ENCODE measurements around the gene PTCD2. TPM values are rescaled to one million over a fixed set of nuclear protein-coding genes. Genes with fewer than 3 reads are reported as not detected.
"Not testable (repeated sequence)": the region's sequence is repeated elsewhere in the genome, so short reads cannot be mapped to it uniquely, and the experiment has no call there.

PTCD2 gene
- total and polyA plus RNA-seq, 2 donors from 2014 or later: 7.2 to 9.8 TPM

DNA sequence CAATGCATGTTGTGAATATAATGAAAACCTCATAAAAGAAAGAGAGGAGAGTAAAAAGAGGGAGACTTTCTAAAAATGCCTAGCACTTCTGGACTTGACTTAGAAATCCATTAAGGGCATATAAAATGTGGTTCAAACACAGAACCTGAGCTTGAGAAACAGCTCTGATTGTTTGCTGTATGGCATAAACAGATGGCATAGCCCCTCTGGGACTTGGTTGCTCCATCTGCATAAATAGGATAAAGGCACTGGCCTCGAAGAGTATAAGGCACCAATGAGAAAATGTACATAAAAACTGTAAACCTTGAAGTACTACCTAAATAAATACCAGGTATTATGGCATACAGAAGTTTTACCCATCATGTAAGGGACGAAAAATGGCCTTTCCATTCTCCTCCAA, 23.9 kb upstream of the PTCD2 start:
- DNase-seq: no peak
- Histone ChIP-seq H3K9me3 (ENCODE audit: control insufficient read depth in 2 of 3, insufficient read depth in 1 of 3, low read length in 3 of 3) (no peaks in the 10 kb centered on the region), H3K9ac (ENCODE audit: low read length in 3 of 3) (no peak overlapping the region), H3K36me3 (ENCODE audit: control insufficient read depth in 2 of 3, insufficient read depth in 3 of 3, low read length in 3 of 3) (peaks cover 0 to 12% (median 8%) of the 10 kb centered on the region in 3 donors), H3K27ac (ENCODE audit: low read depth in 2 of 2, low read length in 2 of 2) (no peak overlapping the region), H3K27me3 (ENCODE audit: control insufficient read depth, insufficient read depth, low read length) (no peaks in the 10 kb centered on the region), H3K4me3 (ENCODE audit: low read length in 3 of 3) (no peak overlapping the region), H3K4me1 (ENCODE audit: control insufficient read depth in 2 of 3, insufficient read depth in 2 of 3, low read depth in 1 of 3, low read length in 3 of 3) (no peaks in the 10 kb centered on the region)
- TF ChIP-seq, protein P1, sequence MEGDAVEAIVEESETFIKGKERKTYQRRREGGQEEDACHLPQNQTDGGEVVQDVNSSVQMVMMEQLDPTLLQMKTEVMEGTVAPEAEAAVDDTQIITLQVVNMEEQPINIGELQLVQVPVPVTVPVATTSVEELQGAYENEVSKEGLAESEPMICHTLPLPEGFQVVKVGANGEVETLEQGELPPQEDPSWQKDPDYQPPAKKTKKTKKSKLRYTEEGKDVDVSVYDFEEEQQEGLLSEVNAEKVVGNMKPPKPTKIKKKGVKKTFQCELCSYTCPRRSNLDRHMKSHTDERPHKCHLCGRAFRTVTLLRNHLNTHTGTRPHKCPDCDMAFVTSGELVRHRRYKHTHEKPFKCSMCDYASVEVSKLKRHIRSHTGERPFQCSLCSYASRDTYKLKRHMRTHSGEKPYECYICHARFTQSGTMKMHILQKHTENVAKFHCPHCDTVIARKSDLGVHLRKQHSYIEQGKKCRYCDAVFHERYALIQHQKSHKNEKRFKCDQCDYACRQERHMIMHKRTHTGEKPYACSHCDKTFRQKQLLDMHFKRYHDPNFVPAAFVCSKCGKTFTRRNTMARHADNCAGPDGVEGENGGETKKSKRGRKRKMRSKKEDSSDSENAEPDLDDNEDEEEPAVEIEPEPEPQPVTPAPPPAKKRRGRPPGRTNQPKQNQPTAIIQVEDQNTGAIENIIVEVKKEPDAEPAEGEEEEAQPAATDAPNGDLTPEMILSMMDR (IDR thresholded peaks at IDR 0.05; ENCODE audit: borderline replicate concordance, extremely low read depth, insufficient read depth): no peak
- no peak for FAIRE-seq
- intact Hi-C loops (cut with DNase I): no loop called here

- H3K4me3 ChIP-seq (ENCODE audit: low read length in 3 of 3); H3K27ac ChIP-seq (ENCODE audit: low read depth in 2 of 2, low read length in 2 of 2); H3K9ac ChIP-seq (ENCODE audit: low read length in 3 of 3); intact Hi-C loops (cut with DNase I); H3K9me3 ChIP-seq (ENCODE audit: control insufficient read depth in 2 of 3, insufficient read depth in 1 of 3, low read length in 3 of 3); H3K27me3 ChIP-seq (ENCODE audit: control insufficient read depth, insufficient read depth, low read length); H3K4me1 ChIP-seq (ENCODE audit: control insufficient read depth in 2 of 3, insufficient read depth in 2 of 3, low read depth in 1 of 3, low read length in 3 of 3); FAIRE-seq; DNase-seq: not testable (repeated sequence)
- H3K36me3 ChIP-seq (ENCODE audit: control insufficient read depth in 2 of 3, insufficient read depth in 3 of 3, low read length in 3 of 3): peaks cover 0 to 12% (median 8%) of the 10 kb centered on the region in 3 donors
Observed at GRCh38 chr5:72298136-72298535, 22.0 kb upstream of the PTCD2 start.

GRCh38 chr5:72298711-72299110, 21.5 kb upstream of the PTCD2 start:
- Histone ChIP-seq H3K27me3 (ENCODE audit: control insufficient read depth, insufficient read depth, low read length) (no peaks in the 10 kb centered on the region), H3K4me1 (ENCODE audit: control insufficient read depth in 2 of 3, insufficient read depth in 2 of 3, low read depth in 1 of 3, low read length in 3 of 3) (no peaks in the 10 kb centered on the region), H3K4me3 (ENCODE audit: low read length in 3 of 3) (no peak overlapping the region), H3K9ac (ENCODE audit: low read length in 3 of 3) (no peak overlapping the region), H3K27ac (ENCODE audit: low read depth in 2 of 2, low read length in 2 of 2) (no peak overlapping the region), H3K9me3 (ENCODE audit: control insufficient read depth in 2 of 3, insufficient read depth in 1 of 3, low read length in 3 of 3) (no peaks in the 10 kb centered on the region), H3K36me3 (ENCODE audit: control insufficient read depth in 2 of 3, insufficient read depth in 3 of 3, low read length in 3 of 3) (peaks cover 0 to 12% (median 8%) of the 10 kb centered on the region in 3 donors)
- TF ChIP-seq, protein P1 (IDR thresholded peaks at IDR 0.05; ENCODE audit: borderline replicate concordance, extremely low read depth, insufficient read depth): no peak
- DNase-seq (no peak), FAIRE-seq (no peak)
- intact Hi-C loops (cut with DNase I): no loop called here

- Histone ChIP-seq H3K9me3 (ENCODE audit: control insufficient read depth in 2 of 3, insufficient read depth in 1 of 3, low read length in 3 of 3) (no peaks in the 10 kb centered on the region), H3K4me1 (ENCODE audit: control insufficient read depth in 2 of 3, insufficient read depth in 2 of 3, low read depth in 1 of 3, low read length in 3 of 3) (no peaks in the 10 kb centered on the region), H3K27me3 (ENCODE audit: control insufficient read depth, insufficient read depth, low read length) (no peaks in the 10 kb centered on the region), H3K36me3 (ENCODE audit: control insufficient read depth in 2 of 3, insufficient read depth in 3 of 3, low read length in 3 of 3) (peaks cover 0 to 5% (median 3%) of the 10 kb centered on the region in 3 donors), H3K9ac (ENCODE audit: low read length in 3 of 3) (no peak overlapping the region), H3K27ac (ENCODE audit: low read depth in 2 of 2, low read length in 2 of 2) (no peak overlapping the region), H3K4me3 (ENCODE audit: low read length in 3 of 3) (no peak overlapping the region)
- TF ChIP-seq, protein P1 (IDR thresholded peaks at IDR 0.05; ENCODE audit: borderline replicate concordance, extremely low read depth, insufficient read depth): no peak
- no peak for DNase-seq
- intact Hi-C loops (cut with DNase I): loop anchor here (10.0 kb wide), 1 partner anchor 156 kb away; no protein-coding TSS in a partner anchor
- FAIRE-seq: no peak
Observed at GRCh38 chr5:72300590-72301339, 19.4 kb upstream of the PTCD2 start.
